ENCODE results near the gene KCTD20. TPM values are rescaled to one million over a fixed set of nuclear protein-coding genes. Genes with fewer than 3 reads are reported as not detected.
"Not testable (repeated sequence)": the region's sequence is repeated elsewhere in the genome, so short reads cannot be mapped to it uniquely, and the experiment has no call there.

Gene KCTD20
- total and polyA plus RNA-seq, 8 donors, result 8.8 to 21.7 (median 10.1) TPM

DNA sequence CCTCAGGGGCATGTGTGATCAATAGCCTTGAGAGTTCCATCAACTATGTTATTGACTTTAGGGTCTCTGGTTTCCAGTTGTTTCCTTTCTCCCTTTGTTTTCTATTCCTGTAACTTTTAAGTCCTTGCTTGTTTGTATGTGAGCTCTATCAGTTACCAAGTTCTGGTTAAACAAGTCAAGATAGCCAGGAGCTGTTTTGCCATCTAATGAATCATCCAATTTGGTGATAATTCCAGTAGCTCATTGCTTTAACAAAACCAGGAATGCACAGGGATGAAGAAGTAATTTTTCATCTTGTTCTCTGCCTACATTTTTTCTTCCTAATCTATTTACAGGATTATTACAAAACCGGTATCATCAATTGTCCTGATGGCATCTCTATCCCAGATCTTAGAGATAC lies 36.5 kb downstream of the KCTD20 start:
- TF ChIP-seq, protein P1, sequence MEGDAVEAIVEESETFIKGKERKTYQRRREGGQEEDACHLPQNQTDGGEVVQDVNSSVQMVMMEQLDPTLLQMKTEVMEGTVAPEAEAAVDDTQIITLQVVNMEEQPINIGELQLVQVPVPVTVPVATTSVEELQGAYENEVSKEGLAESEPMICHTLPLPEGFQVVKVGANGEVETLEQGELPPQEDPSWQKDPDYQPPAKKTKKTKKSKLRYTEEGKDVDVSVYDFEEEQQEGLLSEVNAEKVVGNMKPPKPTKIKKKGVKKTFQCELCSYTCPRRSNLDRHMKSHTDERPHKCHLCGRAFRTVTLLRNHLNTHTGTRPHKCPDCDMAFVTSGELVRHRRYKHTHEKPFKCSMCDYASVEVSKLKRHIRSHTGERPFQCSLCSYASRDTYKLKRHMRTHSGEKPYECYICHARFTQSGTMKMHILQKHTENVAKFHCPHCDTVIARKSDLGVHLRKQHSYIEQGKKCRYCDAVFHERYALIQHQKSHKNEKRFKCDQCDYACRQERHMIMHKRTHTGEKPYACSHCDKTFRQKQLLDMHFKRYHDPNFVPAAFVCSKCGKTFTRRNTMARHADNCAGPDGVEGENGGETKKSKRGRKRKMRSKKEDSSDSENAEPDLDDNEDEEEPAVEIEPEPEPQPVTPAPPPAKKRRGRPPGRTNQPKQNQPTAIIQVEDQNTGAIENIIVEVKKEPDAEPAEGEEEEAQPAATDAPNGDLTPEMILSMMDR (IDR thresholded peaks at IDR 0.05), result no peak
- WGBS, 2 donors, result 72 to 77% methylated on average over 1 of the region's 1 CpG

DNA sequence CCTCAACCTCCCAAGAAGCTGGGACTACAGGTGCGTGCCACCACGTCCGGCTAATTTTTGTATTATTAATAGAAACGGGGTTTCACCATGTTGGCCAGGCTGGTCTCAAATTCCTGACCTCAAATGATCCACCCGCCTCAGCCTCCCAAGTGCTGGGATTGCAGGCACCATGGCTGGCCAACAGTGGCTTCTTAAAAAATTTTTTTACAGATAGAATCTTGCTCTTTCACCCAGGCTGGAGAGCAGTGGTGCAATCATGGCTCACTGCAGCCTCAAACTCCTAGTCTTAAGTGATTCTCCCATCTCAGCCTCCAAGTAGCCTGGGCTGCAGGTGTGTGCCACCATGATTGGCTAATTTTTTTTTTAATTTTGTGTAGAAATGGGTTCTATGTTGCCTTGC lies 40.5 kb downstream of the KCTD20 start:
- WGBS, 2 donors, result 95 to 98% methylated on average over 5 of the region's 5 CpGs
- FAIRE-seq; H3K27me3 ChIP-seq; H3K27ac ChIP-seq; intact Hi-C loops (cut with DNase I); H3K4me1 ChIP-seq; H3K9me3 ChIP-seq; ATAC-seq; DNase-seq; H3K4me3 ChIP-seq: not testable (repeated sequence)
- peaks cover 2 to 55% (median 6%) of the 10 kb centered on the region in 3 donors for H3K36me3 ChIP-seq

More for the DNA sequence above, 36.5 kb downstream of the KCTD20 start:
- H3K4me1 ChIP-seq, result no peaks in the 10 kb centered on the region
- FAIRE-seq (no peak), ATAC-seq (no peak), DNase-seq (no peak)
- intact Hi-C loops (cut with DNase I), result no loop called here
- peaks cover 0 to 31% (median 2%) of the 10 kb centered on the region in 3 donors for H3K36me3 ChIP-seq
- H3K27me3 ChIP-seq, result no peaks in the 10 kb centered on the region
- H3K4me3 ChIP-seq, result no peak overlapping the region
- H3K9me3 ChIP-seq, result no peaks in the 10 kb centered on the region
- no peak overlapping the region for H3K27ac ChIP-seq

DNA sequence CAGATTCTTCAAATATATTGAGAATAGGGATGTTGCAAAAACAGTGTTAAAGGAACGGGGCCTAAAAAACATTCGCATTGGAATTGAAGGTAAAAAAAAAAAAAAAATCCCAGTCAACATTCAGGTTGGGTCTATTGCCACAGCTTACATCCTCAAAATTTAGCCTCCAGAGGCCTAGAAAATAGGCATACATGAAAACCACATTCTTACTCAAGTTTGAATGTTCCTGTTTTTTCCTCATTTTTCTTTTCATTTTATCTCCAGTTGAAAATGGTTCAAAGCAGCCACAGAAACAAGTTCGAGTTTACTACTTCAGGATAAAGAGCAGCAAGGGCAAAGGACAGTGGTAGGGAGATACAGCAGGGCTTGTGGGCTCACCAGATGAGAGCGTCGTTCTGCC lies 41.9 kb downstream of the KCTD20 start:
- H3K4me1 ChIP-seq, result no peaks in the 10 kb centered on the region
- no peak overlapping the region for H3K4me3 ChIP-seq
- no peak overlapping the region for H3K27ac ChIP-seq
- H3K27me3 ChIP-seq, result no peaks in the 10 kb centered on the region
- ATAC-seq (no peak), DNase-seq (no peak), FAIRE-seq (no peak)
- 88 to 90% methylated on average over 5 of the region's 5 CpGs for WGBS, 2 donors
- no peaks in the 10 kb centered on the region for H3K9me3 ChIP-seq
- peaks cover 2 to 63% (median 6%) of the 10 kb centered on the region in 3 donors for H3K36me3 ChIP-seq
- TF ChIP-seq, protein P1 (IDR thresholded peaks at IDR 0.05), result no peak
- intact Hi-C loops (cut with DNase I), result no loop called here

DNA sequence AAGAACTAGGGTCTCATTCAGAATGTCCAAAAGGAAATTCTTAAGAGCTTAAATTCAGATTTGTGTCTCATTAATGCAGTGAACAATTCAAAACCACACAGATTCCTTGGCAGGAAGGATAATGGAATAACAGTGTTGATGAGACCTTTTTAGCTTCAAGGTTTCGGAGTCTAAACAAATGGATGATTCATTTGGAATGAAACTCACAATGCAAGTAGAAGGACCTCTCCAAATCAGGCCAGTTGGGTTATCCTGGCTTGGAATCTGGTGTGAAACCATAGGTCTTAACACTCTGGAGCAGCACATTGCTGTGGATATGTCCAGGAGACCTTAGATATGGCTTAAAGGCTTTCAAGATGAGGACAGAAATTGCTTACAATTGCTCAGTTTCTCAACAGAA lies 44.9 kb downstream of the KCTD20 start:
- H3K27ac ChIP-seq, result no peak overlapping the region
- no peak for FAIRE-seq
- TF ChIP-seq, protein P1 (IDR thresholded peaks at IDR 0.05), result no peak
- no peak for ATAC-seq
- H3K4me1 ChIP-seq, result no peaks in the 10 kb centered on the region
- intact Hi-C loops (cut with DNase I), result no loop called here
- no peaks in the 10 kb centered on the region for H3K27me3 ChIP-seq
- no peaks in the 10 kb centered on the region for H3K9me3 ChIP-seq
- 97 to 100% methylated on average over 1 of the region's 1 CpG for WGBS, 2 donors
- DNase-seq, result no peak
- peaks cover 0 to 37% (median 6%) of the 10 kb centered on the region in 3 donors for H3K36me3 ChIP-seq
- H3K4me3 ChIP-seq, result no peak overlapping the region

DNA sequence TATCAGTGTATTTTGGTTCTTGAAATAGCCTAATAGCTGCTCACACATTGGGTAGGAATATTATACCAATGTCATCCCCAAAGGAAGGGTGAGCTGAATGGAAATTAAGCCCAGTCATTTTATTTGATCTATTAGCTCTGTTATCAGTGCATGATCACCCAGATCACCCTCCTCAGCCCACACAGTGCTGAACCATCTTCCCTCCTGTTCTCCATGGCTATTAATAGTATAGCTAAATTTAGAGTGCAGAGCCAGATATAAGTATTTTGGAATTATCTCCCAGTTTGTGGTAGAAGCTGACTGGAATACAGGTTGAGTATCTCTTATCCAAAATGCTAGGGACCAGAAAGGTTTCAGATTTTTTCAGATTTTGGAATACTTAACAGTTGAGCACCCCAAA lies 45.4 kb downstream of the KCTD20 start:
- TF ChIP-seq, protein P1 (IDR thresholded peaks at IDR 0.05), result no peak
- peaks cover 0 to 37% (median 6%) of the 10 kb centered on the region in 3 donors for H3K36me3 ChIP-seq
- intact Hi-C loops (cut with DNase I), result no loop called here
- DNase-seq (no peak), ATAC-seq (no peak), FAIRE-seq (no peak)
- no peaks in the 10 kb centered on the region for H3K27me3 ChIP-seq
- H3K9me3 ChIP-seq, result no peaks in the 10 kb centered on the region
- H3K4me1 ChIP-seq, result no peaks in the 10 kb centered on the region
- H3K27ac ChIP-seq, result no peak overlapping the region
- no peak overlapping the region for H3K4me3 ChIP-seq
